Upper lobe of right lung (tissue), 1 donor: ENCODE measurements around the gene CCSER1. TPM values are rescaled to one million over a fixed set of nuclear protein-coding genes. Genes with fewer than 3 reads are reported as not detected.

Experiments used
- ATAC-seq: fragments of 200-7000 bp; cut with Tn5 transposase; one replicate; pipeline ENCODE4 v1.9.1; 2020; ENCODE audit warnings: mild to moderate bottlenecking, moderate library complexity
- DNase-seq: peaks from one replicate; pipeline ENCODE4 v3.0.0-alpha.2; 2020
- H3K27ac ChIP-seq: fragments of 200-600 bp; one replicate; pipeline ENCODE4 v1.8.0; 2022
- H3K27me3 ChIP-seq: fragments of 200-600 bp; one replicate; pipeline ENCODE4 v1.8.0; 2022; ENCODE audit warnings: mild to moderate bottlenecking
- H3K36me3 ChIP-seq: fragments of 200-600 bp; one replicate; pipeline ENCODE4 v1.8.0; 2022
- H3K4me1 ChIP-seq: fragments of 200-600 bp; one replicate; pipeline ENCODE4 v1.8.0; 2022
- H3K4me3 ChIP-seq: fragments of 200-600 bp; one replicate; pipeline ENCODE4 v1.8.0; 2022; ENCODE audit warnings: mild to moderate bottlenecking
- H3K9me3 ChIP-seq: fragments of 200-600 bp; one replicate; pipeline ENCODE4 v1.8.0; 2022
- CTCF ChIP-seq: fragments of 200-600 bp; IDR thresholded peaks from one replicate; pipeline ENCODE4 v1.8.0; 2022; ENCODE audit warnings: antibody characterized with exemption
- intact Hi-C: fragments of 100-400 bp; cut with DNase I; formaldehyde crosslinking; loops from one replicate; pipeline ENCODE4 v1.11.0; 2022
- total RNA-seq: library from RNA; stranded (reverse); fragmentation: NEBNext Ultra II Directional; extraction: Animal tissue kit (Norgen Biotek cat#: 25700); gene quantifications from one replicate; pipeline ENCODE4 v1.2.1, GENCODE V29; 2021
- donor health status: DM: no; HTN: yes; CAD: no; lungs with severe emphysema.

Gene CCSER1
- total RNA-seq, 1 donor from 2014 or later, result 7.4 TPM

GRCh38 chr4:90183254-90183653, 56.1 kb downstream of the CCSER1 start:
- ATAC-seq, result no peak

GRCh38 chr4:90184560-90184959, 57.4 kb downstream of the CCSER1 start:
- Histone ChIP-seq H3K4me1 (no peaks in the 10 kb centered on the region), H3K27ac (no peak overlapping the region), H3K4me3 (no peak overlapping the region), H3K27me3 (no peaks in the 10 kb centered on the region), H3K9me3 (no peaks in the 10 kb centered on the region), H3K36me3 (no peaks in the 10 kb centered on the region)
- DNase-seq (no peak), ATAC-seq (peak; percentile 32)
- no peak for TF ChIP-seq CTCF
- intact Hi-C loops, result no loop called here

More at GRCh38 chr4:90183254-90183653, 56.1 kb downstream of the CCSER1 start:
- Histone ChIP-seq H3K9me3 (no peaks in the 10 kb centered on the region), H3K4me1 (no peaks in the 10 kb centered on the region), H3K36me3 (no peaks in the 10 kb centered on the region), H3K27ac (no peak overlapping the region), H3K4me3 (no peak overlapping the region), H3K27me3 (no peaks in the 10 kb centered on the region)
- DNase-seq, result no peak
- intact Hi-C loops, result no loop called here
- TF ChIP-seq CTCF, result no peak

- intact Hi-C loops, result no loop called here
- Histone ChIP-seq H3K4me3 (no peak overlapping the region), H3K27ac (no peak overlapping the region), H3K4me1 (no peaks in the 10 kb centered on the region), H3K9me3 (no peaks in the 10 kb centered on the region), H3K36me3 (no peaks in the 10 kb centered on the region), H3K27me3 (no peaks in the 10 kb centered on the region)
- TF ChIP-seq CTCF, result no peak
- ATAC-seq (no peak), DNase-seq (no peak)
Observed at GRCh38 chr4:90185416-90185815, 58.2 kb downstream of the CCSER1 start.

- ATAC-seq, result no peak
- intact Hi-C loops, result no loop called here
Observed at GRCh38 chr4:90186229-90186628, 59.0 kb downstream of the CCSER1 start.

GRCh38 chr4:90187148-90187884, 60.1 kb downstream of the CCSER1 start:
- no peak for ATAC-seq

More at GRCh38 chr4:90186229-90186628, 59.0 kb downstream of the CCSER1 start:
- Histone ChIP-seq H3K4me1 (no peaks in the 10 kb centered on the region), H3K36me3 (no peaks in the 10 kb centered on the region), H3K4me3 (no peak overlapping the region), H3K27me3 (no peaks in the 10 kb centered on the region), H3K27ac (no peak overlapping the region), H3K9me3 (no peaks in the 10 kb centered on the region)
- no peak for DNase-seq
- no peak for TF ChIP-seq CTCF

More at GRCh38 chr4:90187148-90187884, 60.1 kb downstream of the CCSER1 start:
- no peaks in the 10 kb centered on the region for H3K36me3 ChIP-seq
- intact Hi-C loops, result no loop called here
- H3K4me3 ChIP-seq, result no peak overlapping the region
- no peaks in the 10 kb centered on the region for H3K9me3 ChIP-seq
- no peak for DNase-seq
- H3K4me1 ChIP-seq, result no peaks in the 10 kb centered on the region
- no peak for TF ChIP-seq CTCF
- H3K27ac ChIP-seq, result no peak overlapping the region
- no peaks in the 10 kb centered on the region for H3K27me3 ChIP-seq
